NB4 (cell line): ENCODE measurements around the gene ACAA2.

Source experiments
- DNase-seq: peaks from one replicate; pipeline ENCODE4 v3.0.0; 2010; ENCODE audit warnings: low read depth
- H3K4me3 ChIP-seq: one replicate; pipeline ENCODE4 v1.5.1; 2011; ENCODE audit warnings: mild to moderate bottlenecking, low read depth, low read length, moderate library complexity
- MAX ChIP-seq: IDR thresholded peaks from 2 replicates; pipeline ENCODE4 v1.6.1; 2011; ENCODE audit warnings: low read depth, low read length
- MYC ChIP-seq: IDR thresholded peaks from 2 replicates; pipeline ENCODE4 v1.6.1; 2011; ENCODE audit warnings: low read depth, low read length
- POLR2A ChIP-seq: IDR thresholded peaks from 2 replicates; pipeline ENCODE4 v1.6.1; 2011; ENCODE audit warnings: mild to moderate bottlenecking; ENCODE audit not compliant: insufficient read length; ENCODE audit errors: extremely low read depth
- TF ChIP-seq, protein P1 (sequence below): IDR thresholded peaks from one replicate; pipeline ENCODE4 v1.5.1; 2012; ENCODE audit warnings: low read depth, low read length

The ACAA2 gene

DNA sequence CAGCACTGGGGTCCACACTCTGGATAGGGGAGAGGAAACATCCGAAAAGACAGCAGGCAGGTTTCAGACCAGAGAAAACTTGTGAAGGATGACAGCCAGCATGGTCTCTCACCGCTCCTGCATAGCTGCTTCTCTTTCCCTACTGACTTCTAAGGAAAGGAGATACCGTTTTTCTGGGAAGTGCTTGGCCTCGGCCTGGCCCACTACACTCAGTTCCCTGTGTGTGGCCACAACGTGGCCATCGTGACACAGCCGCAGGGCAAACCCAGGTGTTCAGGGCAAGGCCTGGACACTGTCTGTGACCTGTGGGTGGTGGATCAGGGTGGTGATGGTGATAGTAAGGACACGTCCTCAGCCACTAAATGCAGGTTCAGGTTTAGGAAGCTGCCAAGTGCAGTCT, 34.2 kb upstream of the ACAA2 start:
- no peak for TF ChIP-seq MAX
- no peak overlapping the region for H3K4me3 ChIP-seq
- DNase-seq: no peak

GRCh38 chr18:49846718-49847470, 33.6 kb upstream of the ACAA2 start:
- no peak overlapping the region for H3K4me3 ChIP-seq
- TF ChIP-seq MAX (no peak), MYC (no peak), POLR2A (no peak)
- TF ChIP-seq, protein P1, sequence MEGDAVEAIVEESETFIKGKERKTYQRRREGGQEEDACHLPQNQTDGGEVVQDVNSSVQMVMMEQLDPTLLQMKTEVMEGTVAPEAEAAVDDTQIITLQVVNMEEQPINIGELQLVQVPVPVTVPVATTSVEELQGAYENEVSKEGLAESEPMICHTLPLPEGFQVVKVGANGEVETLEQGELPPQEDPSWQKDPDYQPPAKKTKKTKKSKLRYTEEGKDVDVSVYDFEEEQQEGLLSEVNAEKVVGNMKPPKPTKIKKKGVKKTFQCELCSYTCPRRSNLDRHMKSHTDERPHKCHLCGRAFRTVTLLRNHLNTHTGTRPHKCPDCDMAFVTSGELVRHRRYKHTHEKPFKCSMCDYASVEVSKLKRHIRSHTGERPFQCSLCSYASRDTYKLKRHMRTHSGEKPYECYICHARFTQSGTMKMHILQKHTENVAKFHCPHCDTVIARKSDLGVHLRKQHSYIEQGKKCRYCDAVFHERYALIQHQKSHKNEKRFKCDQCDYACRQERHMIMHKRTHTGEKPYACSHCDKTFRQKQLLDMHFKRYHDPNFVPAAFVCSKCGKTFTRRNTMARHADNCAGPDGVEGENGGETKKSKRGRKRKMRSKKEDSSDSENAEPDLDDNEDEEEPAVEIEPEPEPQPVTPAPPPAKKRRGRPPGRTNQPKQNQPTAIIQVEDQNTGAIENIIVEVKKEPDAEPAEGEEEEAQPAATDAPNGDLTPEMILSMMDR: no peak
- no peak for DNase-seq

DNA sequence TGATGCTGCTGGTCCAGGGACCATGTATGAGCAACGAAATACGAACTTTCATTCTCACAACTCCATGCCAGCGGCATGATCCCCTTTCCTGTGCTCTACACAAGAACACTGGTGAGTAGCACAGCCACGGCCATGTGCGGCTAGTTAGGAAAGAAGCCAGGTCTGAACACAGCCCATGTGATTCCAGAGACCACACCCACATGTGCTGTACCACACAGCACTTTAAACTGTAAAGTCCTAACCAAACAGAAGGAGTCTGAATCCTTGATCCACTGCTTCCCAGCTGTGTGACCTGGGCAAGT, 33.0 kb upstream of the ACAA2 start:
- TF ChIP-seq, protein P1: no peak
- TF ChIP-seq MAX: no peak
- no peak for TF ChIP-seq POLR2A
- TF ChIP-seq MYC: no peak
- DNase-seq: no peak
- H3K4me3 ChIP-seq: no peak overlapping the region

DNA sequence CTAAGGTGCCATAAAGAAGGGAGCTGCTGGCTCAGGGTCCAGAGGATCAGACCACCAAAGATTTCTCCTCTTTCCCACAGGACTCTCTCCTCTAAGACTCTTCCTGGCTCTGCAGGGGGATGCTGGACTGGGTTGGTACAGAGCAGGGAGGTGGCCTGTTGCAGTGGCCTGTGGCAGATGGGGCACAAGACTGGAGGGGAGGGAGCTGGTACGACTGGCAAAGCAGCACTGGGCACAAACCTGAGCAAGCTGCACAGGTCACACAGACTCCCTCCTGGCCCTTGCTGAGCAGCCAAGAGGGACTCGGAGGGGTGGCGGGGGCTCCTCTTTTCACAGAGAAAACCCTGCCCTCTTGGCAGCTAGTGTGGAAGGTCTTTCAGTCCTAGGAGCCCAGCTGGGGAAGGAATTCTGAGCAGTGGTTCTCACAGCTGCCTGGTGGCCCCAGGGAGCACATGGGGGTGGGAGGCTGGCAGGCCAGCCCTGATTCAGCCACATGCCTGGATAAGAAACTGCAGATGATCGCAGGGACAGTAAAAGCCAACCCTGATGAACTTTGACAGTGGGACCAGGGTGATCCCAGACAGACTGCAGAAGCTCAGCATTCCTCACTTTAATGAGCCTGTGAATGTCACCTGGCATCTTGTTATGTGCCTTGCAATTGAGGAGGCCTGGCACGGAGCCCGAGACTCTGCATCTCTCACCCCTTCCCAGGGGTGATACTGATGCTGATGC, 32.5 kb upstream of the ACAA2 start:
- no peak for DNase-seq
- TF ChIP-seq, protein P1: no peak
- TF ChIP-seq MYC (no peak), POLR2A (no peak), MAX (no peak)
- no peak overlapping the region for H3K4me3 ChIP-seq

GRCh38 chr18:49844903-49845302, 31.6 kb upstream of the ACAA2 start:
- H3K4me3 ChIP-seq: no peak overlapping the region
- no peak for TF ChIP-seq MAX
- no peak for TF ChIP-seq POLR2A
- no peak for TF ChIP-seq MYC
- TF ChIP-seq, protein P1: no peak
- DNase-seq: no peak

DNA sequence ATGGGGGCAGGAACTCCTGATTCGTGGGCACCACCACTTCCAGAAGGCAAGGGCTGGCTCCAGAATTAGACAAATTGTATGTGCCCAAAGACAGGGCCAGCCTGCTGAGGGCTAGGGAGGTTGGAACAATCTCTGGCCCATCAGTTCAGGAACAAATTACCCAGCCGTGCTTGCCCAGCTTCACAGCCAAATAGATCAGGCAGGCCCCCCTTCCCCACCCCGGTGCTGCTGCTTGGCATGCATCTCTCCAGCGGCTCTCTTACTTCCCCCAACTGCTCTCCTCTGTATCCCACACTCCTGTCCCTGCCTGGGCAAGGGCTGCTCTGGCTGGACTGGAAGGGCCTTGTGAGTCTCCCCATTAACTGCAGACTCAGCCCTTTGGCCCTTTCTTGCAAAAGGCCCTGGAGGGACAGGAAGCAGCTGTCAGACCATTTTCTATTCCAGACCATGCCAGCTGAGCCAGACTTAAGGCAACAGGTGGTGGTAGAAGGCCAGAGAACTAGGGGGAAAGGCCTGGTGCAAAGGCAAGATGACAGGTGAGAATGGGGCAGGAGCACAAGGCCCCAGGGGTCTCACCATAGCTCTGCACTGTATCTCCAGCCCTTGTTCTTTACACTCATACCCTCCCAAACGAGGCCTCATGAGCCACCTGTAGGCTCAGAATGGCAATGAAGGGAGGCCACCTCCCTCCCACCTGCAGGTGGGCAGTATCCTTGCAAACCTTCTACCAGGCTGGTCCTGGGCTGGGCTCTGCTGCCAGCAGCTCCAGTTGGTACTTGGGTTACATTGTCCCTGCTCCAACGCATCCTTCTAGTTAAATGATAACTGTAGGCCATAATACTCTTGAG, 30.7 kb upstream of the ACAA2 start:
- no peak for TF ChIP-seq POLR2A
- TF ChIP-seq MYC: no peak
- no peak for TF ChIP-seq MAX
- TF ChIP-seq, protein P1: no peak
- DNase-seq: no peak
- H3K4me3 ChIP-seq: no peak overlapping the region
